ENCODE results near the gene TGFBR3. TPM values are rescaled to one million over a fixed set of nuclear protein-coding genes. Genes with fewer than 3 reads are reported as not detected.

The TGFBR3 gene
- total and polyA plus RNA-seq, 7 donors, result 5.1 to 24.5 (median 8.9) TPM

GRCh38 chr1:91733108-91733710, 152.7 kb downstream of the TGFBR3 start:
- H3K9me3 ChIP-seq, result no peaks in the 10 kb centered on the region
- no peak overlapping the region for H3K4me3 ChIP-seq
- peaks cover 30% of the 10 kb centered on the region for H3K4me1 ChIP-seq
- H3K36me3 ChIP-seq (ENCODE audit: insufficient read depth in 1 of 2, low read depth in 1 of 2), result peaks cover 0 to 2% of the 10 kb centered on the region in 2 donors
- intact Hi-C loops (cut with DNase I), result no loop called here
- H3K27ac ChIP-seq, result peak overlapping the region; percentile 47
- ATAC-seq (no peak), DNase-seq (no peak)
- no peaks in the 10 kb centered on the region for H3K27me3 ChIP-seq (ENCODE audit: insufficient read depth in 3 of 3, low read length in 2 of 3)
- WGBS, 3 donors, result 63 to 70% (median 65%) methylated on average over 8 of the region's 8 CpGs
- TF ChIP-seq CTCF (IDR thresholded peaks at IDR 0.05), result no peak

- no peak for TF ChIP-seq CTCF (IDR thresholded peaks at IDR 0.05)
- 62 to 70% (median 62%) methylated on average over 15 of the region's 15 CpGs for WGBS, 3 donors
- intact Hi-C loops (cut with DNase I), result no loop called here
Measured at GRCh38 chr1:91732291-91733107, 153.5 kb downstream of the TGFBR3 start.

GRCh38 chr1:91731815-91732214, 154.1 kb downstream of the TGFBR3 start:
- ATAC-seq (peak in 1 of 4 donors; percentile 21), DNase-seq (no peak)
- Histone ChIP-seq H3K4me3 (no peak overlapping the region), H3K4me1 (peaks cover 36% of the 10 kb centered on the region), H3K36me3 (ENCODE audit: insufficient read depth in 1 of 2, low read depth in 1 of 2) (peaks cover 0 to 2% of the 10 kb centered on the region in 2 donors), H3K27ac (peak overlapping the region; percentile 47), H3K27me3 (ENCODE audit: insufficient read depth in 3 of 3, low read length in 2 of 3) (no peaks in the 10 kb centered on the region), H3K9me3 (no peaks in the 10 kb centered on the region)
- 13 to 29% (median 21%) methylated on average over 4 of the region's 4 CpGs for WGBS, 3 donors
- TF ChIP-seq CTCF (IDR thresholded peaks at IDR 0.05), result no peak
- intact Hi-C loops (cut with DNase I), result no loop called here

More at GRCh38 chr1:91732291-91733107, 153.5 kb downstream of the TGFBR3 start:
- Histone ChIP-seq H3K27ac (peak overlapping the region; percentile 47), H3K27me3 (ENCODE audit: insufficient read depth in 3 of 3, low read length in 2 of 3) (no peaks in the 10 kb centered on the region), H3K36me3 (ENCODE audit: insufficient read depth in 1 of 2, low read depth in 1 of 2) (peaks cover 0 to 2% of the 10 kb centered on the region in 2 donors), H3K9me3 (no peaks in the 10 kb centered on the region), H3K4me1 (peaks cover 37% of the 10 kb centered on the region), H3K4me3 (no peak overlapping the region)
- DNase-seq (peak in 1 of 2 donors; percentile 60), ATAC-seq (peak; percentile 56 to 78 (median 67))

GRCh38 chr1:91730801-91731732, 154.9 kb downstream of the TGFBR3 start:
- no peak overlapping the region for H3K4me3 ChIP-seq
- no peaks in the 10 kb centered on the region for H3K27me3 ChIP-seq (ENCODE audit: insufficient read depth in 3 of 3, low read length in 2 of 3)
- TF ChIP-seq CTCF (IDR thresholded peaks at IDR 0.05), result no peak
- peak; percentile 41 to 51 (median 44) for ATAC-seq
- intact Hi-C loops (cut with DNase I), result no loop called here
- no peaks in the 10 kb centered on the region for H3K9me3 ChIP-seq
- DNase-seq, result peak; percentile 83 to 87
- H3K27ac ChIP-seq, result no peak overlapping the region
- peaks cover 0 to 2% of the 10 kb centered on the region in 2 donors for H3K36me3 ChIP-seq (ENCODE audit: insufficient read depth in 1 of 2, low read depth in 1 of 2)
- peaks cover 32% of the 10 kb centered on the region for H3K4me1 ChIP-seq
- 45 to 53% (median 46%) methylated on average over 15 of the region's 15 CpGs for WGBS, 3 donors

Data from psoas muscle (tissue), 8 donors.